ENCODE results near the gene IQCB1. TPM values are rescaled to one million over a fixed set of nuclear protein-coding genes. Genes with fewer than 3 reads are reported as not detected.

Gene IQCB1
- total and polyA plus RNA-seq, 2 donors = 13.0 to 41.1 TPM

DNA sequence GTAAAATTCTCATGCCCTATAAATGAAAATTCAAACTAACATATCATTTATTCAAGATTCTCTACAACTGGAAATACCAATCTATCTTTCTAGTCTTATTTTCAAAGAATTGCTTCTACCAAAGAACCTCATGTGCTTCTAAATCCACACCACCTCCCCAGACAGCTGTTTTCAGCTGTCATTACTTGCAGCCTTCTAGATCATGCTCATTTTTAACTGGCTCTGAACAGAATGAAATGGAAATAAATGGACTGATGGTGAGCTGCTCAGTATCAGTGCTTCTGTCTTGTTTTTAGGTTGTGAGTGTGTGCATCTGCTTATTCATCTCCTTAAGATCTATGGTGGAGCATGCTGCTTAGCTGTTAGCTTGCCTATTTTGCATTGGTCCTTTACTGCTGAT is 114.7 kb downstream of the IQCB1 start:
- H3K4me3 ChIP-seq (ENCODE audit: low read depth, low read length) = no peak overlapping the region
- DNase-seq (ENCODE audit: extremely low spot score) = no peak
- H3K27ac ChIP-seq (ENCODE audit: low read depth) = no peak overlapping the region
- H3K4me1 ChIP-seq (ENCODE audit: insufficient read depth) = no peaks in the 10 kb centered on the region
- peaks cover 17% of the 10 kb centered on the region for H3K36me3 ChIP-seq (ENCODE audit: insufficient read depth)

Other genes with a start within 250 kb of the IQCB1 start
- not detected for gene FBXO40, start 241.7 kb downstream of the IQCB1 start, total RNA-seq
- gene FBXO40, start 241.7 kb downstream of the IQCB1 start, polyA plus RNA-seq = not detected
- gene HCLS1, start 174.2 kb downstream of the IQCB1 start, total RNA-seq = 11.6 TPM
- 44.9 TPM for gene HCLS1, start 174.2 kb downstream of the IQCB1 start, polyA plus RNA-seq
- gene GOLGB1, start 85.3 kb downstream of the IQCB1 start, total RNA-seq = 95.0 TPM
- 19.6 TPM for gene GOLGB1, start 85.3 kb downstream of the IQCB1 start, polyA plus RNA-seq
- 16.4 TPM for gene EAF2, start 149 bp upstream of the IQCB1 start, total RNA-seq
- gene EAF2, start 149 bp upstream of the IQCB1 start, polyA plus RNA-seq = 5.5 TPM
- gene SLC15A2, start 59.3 kb upstream of the IQCB1 start, total RNA-seq = 14.0 TPM
- gene SLC15A2, start 59.3 kb upstream of the IQCB1 start, polyA plus RNA-seq = 0.65 TPM
- 1.2 TPM for gene ILDR1, start 187.2 kb upstream of the IQCB1 start, total RNA-seq
- gene ILDR1, start 187.2 kb upstream of the IQCB1 start, polyA plus RNA-seq = 1.2 TPM
- gene CD86, start 220.3 kb upstream of the IQCB1 start, total RNA-seq = 6.1 TPM
- gene CD86, start 220.3 kb upstream of the IQCB1 start, polyA plus RNA-seq = 3.4 TPM

All from urinary bladder (tissue), 4 donors.